HG02943 (cell line): ENCODE data around the gene ADGRD2.

Experiments used
- ATAC-seq: cut with Tn5 transposase; IDR thresholded peaks from one replicate; pipeline ENCODE4 v1.9.1; 2021; ENCODE audit warnings: mild to moderate bottlenecking, low read depth, moderate library complexity; ENCODE audit not compliant: unreplicated experiment

Gene ADGRD2

DNA sequence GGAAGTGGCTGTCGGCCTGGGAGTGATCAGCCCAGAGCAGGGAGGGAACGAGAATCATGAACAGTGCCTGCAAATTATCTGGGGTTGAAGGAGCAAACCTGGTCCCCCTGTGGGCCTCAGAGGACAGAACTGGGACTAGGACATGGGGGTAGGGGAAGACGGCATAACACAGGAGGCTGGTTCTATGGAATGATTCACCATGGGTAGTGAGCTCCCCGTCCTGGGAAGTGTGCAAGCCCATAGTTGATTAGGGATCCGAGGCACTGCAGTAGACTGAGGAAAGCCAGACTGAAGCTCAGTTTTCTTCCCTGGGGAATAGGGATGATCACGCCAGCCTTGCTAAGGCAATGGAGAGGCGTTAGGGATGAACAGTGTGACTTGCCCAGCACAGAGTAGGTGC lies 5.6 kb downstream of the ADGRD2 start:
- ATAC-seq, result no peak

DNA sequence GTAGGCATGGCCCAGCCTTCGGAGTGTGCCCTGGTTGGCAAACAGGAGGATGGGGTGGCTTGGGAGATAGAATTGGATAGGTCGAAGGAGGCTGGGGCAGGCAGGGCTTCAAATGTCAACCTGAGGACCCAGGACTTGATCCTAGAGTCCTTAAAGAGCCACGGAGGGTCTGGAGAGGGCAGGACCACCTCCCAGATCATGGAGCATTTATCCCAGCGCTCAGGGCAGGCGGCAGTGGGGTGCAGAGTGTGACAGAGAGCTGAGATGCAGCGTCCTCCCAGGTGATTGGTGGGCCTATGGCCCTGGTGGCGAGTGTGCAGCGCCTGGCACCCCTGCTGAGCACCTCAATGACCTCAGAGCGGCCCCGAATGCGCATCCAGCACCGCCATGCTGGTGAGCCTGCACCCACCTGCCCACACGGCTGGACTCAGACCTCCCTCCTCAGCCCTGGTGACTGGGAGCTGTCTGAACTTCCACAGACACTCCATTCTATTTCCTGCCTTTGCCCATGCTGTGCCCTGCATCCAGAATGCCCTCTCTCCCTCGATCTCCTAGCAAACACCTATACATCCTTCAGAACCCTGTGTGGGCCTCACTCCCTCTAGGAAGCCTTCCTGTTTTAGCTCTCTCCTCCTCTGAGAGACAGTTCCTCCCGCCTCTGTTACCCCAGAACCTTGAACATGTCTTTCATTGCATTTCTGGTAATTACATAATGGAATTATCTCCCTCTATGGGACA lies 6.3 kb downstream of the ADGRD2 start:
- no peak for ATAC-seq

DNA sequence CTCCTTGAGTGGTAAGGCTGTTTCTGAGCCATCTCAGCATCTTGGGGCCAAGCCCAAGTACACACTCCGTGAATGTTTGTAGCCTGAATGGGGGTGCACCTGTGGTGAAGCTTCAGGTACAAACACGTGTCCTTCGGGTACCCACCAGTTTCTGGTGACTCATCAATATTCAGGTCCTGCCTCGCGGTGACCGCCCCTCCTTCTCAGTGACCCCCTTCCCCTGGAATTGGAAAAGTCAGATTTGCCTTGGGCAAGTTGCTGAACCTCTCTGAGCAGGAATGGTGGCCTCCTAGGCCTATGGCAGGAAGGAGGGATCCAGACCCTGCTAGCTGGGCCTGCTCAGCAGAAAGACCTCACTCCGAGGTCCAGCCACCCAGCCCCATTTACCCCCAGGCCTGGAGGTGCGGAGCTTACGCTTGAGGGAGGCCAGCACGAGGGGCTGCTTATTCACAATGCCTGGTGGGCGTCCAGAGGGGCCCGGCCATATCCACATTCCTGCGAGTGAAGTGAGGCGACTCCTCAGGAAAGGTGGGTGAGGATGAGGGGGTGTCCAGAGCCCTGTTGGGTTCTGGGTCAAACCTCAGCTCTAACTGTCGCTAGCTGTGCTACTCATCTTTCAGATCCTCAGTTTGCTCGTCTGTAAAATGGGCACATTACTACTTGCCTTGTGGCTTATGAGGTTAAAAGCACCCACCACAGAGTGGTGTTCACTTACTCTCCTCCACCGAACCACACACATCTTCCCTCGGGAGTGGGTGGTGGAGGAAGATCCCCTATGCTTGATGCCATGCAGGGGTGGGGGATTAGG lies 7.0 kb downstream of the ADGRD2 start:
- ATAC-seq, result no peak

DNA sequence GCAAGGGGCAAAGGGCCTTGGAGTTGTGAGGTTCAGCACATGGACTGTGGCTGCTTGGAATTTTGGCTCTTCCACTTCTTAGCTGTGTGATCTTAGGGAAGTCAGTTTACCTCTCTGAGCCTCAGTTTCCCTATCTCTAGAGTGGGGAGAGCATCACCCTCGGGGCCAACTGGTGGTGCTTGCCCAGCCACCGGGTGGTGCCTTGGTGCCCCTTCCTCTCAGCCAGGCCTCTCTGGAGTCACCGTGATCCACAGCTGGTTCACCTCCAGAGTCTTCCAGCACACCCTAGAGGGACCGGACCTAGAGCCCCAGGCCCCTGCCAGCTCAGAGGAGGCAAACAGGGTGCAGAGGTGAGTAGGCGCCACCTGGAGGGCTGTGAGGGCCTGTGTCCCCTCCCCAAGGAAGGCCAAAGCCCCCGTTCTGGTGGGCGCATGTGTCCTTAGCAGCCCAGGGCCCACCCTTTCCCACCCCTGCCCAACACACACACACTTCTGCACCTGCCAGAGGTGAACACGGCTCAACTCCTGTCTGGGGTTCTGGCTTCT lies 7.7 kb downstream of the ADGRD2 start:
- no peak for ATAC-seq

DNA sequence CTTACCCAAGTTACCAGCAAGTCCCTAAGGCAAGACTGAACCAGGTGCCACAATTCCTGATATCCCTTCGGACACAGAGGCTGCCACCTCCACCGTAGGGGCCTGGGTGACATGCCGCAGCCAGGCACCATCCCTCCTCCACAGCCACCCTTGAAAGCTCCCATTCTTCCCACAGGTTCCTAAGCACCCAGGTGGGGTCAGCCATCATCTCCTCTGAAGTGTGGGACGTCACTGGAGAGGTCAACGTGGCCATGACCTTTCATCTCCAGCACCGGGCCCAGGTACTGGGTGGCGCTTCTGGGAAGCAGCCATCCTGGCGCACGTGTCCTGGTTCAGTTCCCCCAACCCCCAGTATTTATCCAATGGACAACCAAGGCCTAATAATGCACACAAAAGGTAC lies 8.2 kb downstream of the ADGRD2 start:
- no peak for ATAC-seq

DNA sequence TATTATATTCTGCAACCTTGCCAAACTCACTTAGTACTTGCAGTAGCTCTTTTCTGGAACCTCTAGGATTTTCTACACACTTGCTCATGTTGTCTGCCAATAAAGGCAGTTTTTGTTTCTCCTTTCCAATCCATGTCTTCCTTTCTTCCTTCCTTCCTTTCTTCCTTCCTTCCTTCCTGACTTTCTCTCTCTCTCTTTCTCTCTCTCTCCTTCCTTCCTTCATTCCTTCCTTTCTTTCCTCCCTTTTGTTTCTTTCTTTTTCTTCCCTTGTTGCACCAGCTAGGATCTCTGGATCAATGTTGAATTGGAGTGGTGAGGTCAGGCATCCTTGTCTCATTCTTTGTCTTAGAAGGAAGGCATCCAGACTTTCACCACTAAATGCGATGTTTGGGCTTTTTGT lies 12.5 kb downstream of the ADGRD2 start:
- ATAC-seq, result no peak

DNA sequence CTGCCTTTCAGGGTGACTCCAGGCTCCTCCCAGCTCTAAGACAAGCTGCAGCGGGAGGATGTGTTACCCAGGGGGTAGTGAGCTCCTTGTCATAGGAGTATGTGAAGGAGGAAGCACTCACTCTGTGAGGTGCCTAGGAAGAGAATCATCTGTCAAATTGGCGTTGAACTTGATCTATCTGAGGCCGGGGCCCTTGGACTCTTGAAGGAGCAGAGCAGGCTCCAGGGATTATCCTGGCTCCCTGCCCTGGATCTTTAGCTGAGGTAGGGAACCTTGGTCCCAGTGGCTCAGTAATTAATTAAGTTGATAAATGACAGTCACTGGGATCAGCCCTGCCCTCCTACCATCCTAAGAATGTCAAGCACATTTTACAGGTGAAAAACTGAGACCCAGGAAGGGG lies 15.5 kb downstream of the ADGRD2 start:
- no peak for ATAC-seq

DNA sequence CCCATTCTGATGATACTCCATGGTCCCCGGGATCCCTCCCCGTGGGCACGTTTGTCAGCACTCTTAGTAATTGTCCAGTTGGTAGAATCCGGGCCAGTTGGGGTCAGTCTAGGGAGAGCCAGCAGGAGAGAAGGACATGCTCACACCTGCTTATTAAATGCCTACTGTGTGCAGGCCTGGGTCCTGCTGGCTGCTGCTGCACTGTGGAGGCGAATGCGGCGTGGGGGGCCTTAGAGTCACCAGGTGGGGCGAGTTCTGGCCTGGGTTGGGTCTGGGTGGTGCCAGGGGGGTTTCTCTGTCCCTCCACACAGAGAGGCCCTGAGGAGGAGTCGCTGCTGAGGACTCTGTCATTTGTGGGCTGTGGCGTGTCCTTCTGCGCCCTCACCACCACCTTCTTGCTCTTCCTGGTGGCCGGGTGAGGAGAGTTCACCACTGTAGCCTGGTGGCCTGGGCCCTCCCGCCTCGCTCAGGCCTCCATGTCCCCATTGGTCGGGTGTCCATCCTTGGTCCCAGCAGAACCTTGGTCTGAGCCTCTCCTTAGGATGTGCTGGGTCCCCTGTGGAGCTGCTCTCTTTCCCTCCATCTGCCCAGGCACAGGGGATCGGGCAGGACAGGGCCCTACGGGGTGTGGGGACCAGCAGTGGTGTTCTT lies 17.3 kb downstream of the ADGRD2 start:
- no peak for ATAC-seq

DNA sequence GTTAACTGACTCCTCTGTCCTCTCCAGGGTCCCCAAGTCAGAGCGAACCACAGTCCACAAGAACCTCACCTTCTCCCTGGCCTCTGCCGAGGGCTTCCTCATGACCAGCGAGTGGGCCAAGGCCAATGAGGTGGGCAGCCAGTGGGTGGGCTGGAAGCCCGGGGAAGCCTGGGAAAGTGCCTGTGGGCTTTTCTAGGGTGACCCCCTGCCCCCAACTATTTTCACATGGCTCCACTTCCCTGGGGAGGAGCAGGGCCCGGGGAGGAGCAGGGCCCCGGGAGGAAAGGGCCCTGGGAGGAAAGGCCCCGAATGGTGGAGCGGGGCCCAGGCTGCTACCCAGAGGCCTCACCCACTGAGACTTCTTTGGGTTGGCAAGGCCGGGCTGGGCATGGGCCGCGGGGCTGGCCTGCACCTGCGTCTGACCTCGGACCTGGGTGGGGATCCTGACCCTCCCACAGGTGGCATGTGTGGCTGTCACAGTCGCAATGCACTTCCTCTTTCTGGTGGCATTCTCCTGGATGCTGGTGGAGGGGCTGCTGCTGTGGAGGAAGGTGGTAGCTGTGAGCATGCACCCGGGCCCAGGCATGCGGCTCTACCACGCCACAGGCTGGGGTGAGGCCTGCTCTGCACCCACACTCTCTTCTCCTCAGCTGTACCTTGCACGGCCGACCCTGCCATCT lies 17.9 kb downstream of the ADGRD2 start:
- ATAC-seq, result no peak

DNA sequence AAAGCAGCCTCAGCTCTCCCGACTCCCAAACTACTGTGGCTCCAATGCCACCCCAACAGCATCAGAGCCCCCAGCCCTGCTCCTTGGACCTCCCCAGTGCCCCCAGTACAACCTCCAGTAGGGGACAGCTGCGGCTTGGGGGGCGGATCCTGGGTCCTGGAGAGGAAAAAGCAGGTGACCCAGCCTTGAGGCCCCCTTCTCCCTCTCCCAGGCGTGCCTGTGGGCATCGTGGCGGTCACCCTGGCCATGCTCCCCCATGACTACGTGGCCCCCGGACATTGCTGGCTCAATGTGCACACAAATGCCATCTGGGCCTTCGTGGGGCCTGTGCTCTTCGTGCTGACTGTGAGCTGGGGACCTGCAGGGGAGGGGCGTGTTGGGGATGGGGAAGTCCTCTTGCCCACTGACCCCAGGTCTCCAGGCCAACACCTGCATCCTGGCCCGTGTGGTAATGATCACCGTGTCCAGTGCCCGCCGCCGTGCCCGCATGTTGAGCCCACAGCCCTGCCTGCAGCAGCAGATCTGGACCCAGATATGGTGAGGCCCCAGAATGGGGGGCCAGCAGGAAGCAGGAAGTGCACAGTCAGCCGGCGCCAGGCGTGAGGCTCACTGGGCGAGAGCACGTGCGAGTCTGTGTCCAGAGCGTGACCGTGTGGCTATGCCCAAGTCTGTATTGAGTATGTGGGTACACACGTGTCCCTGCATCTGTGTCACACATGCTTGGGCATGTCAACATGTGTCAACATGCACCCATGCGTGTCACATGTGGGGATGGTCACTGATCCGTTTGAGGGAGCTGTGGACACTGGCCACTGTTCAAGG lies 19.0 kb downstream of the ADGRD2 start:
- ATAC-seq, result no peak

DNA sequence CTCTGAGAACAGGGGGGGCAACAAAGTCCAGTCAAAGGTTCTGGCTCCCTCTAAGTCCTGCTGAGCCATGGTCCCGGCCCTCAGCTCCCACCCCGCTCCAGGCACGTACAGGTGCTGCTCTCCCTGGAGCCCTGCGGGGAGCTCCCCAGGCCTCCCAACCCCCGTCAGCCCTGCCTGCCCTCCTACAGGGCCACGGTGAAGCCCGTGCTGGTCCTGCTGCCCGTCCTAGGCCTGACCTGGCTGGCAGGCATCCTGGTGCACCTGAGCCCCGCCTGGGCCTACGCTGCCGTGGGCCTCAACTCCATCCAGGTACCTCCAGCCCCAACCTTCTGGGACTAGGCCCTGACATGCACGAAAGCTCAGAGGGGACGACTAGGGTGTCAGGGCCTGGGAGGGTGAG lies 20.1 kb downstream of the ADGRD2 start:
- no peak for ATAC-seq

DNA sequence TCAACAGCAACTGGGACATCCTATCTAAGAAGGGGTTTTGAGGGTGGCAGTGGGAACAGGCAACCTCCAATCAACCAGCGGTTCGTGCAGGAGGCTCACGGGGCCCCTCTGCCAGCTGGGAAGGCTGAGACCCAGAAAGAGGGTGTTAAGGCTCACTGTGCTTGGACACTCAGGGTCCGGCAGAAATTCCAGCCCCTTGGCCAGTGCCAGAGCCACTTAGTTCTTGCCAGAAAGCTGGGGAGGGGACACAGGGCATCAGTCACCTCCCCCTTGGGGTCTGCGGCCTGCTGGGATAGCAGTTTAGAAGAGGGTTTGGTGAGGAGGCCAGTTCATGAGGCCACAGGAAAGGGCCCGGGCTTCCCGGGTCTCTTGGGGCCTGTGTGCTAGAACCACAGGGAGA lies 20.5 kb downstream of the ADGRD2 start:
- no peak for ATAC-seq

DNA sequence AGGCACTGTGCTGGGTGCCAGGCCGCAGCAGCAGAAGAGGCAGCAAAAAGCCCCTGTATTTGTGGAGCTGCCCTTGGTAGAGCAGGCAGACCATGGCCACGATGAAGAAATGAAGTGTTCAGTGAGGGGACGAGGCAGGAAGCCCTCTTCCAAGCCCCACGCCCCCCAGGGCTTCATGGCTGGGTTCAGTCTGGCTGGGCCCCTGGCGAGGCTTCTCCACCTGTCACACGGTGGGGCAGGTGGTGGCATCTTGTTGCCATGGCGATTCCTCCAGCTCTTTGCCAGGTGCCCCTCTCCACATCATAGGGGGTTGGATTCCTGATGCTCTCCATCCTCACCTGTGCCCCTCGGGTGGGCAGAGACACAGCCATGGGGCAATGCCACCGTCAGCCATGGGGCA lies 21.5 kb downstream of the ADGRD2 start:
- ATAC-seq, result no peak

DNA sequence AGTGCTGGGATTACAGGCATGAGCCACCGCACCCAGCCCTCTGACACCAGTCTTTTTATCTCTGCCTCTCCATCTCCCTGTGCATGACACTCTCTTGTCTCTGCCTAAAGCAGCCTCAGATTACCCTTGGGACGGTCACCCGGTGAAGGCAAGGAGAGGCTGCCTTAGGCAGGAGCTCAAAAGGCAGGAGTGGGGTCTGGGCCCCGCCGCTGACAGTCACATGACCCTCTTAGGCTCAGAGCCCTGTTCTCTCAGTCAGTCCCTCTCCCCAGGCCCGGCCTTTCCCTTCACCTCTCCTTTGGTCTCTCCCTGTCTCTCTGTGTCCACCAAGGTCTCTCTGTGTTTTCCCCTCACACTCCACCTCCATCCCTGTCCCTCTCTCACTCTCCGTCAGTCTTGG lies 22.5 kb downstream of the ADGRD2 start:
- ATAC-seq, result no peak

DNA sequence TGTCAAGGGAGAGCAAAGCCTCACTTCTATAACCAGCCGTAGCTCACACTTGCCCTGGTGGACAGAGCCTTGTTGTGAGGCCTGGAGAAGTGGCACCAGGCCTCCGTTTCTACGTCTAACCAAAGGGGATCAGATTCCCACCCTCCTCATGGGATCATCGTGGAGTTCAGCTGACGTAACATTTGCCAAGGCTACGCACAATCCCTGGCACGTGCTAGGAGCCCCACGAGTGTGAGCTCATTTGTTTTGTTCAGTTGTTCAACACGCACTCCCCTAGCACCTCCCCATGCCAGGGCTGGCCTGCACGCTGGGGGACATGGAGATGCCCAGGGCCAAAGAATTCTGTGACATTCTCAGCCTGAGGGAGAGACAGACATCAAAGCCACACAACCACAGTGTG lies 23.1 kb downstream of the ADGRD2 start:
- no peak for ATAC-seq

DNA sequence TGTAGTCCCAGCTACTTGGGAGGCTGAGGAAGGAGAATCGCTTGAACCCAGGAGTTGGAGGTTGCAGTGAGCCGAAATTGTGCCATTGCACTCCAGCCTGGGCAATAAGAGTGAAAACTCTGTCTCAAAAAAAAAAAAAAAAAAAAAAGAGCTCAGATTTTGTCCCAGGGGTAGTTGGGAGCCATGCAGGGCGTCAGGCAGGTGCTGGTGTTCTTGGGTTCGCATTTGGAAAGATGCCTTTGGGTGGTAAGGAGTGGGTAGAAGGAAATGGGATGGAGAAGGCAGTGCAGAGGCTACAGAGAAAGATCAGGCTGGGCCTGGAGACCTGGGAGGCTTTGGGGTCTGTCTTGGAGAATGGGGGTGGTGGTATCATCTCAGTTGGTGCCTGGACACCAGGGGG lies 23.9 kb downstream of the ADGRD2 start:
- ATAC-seq, result no peak

DNA sequence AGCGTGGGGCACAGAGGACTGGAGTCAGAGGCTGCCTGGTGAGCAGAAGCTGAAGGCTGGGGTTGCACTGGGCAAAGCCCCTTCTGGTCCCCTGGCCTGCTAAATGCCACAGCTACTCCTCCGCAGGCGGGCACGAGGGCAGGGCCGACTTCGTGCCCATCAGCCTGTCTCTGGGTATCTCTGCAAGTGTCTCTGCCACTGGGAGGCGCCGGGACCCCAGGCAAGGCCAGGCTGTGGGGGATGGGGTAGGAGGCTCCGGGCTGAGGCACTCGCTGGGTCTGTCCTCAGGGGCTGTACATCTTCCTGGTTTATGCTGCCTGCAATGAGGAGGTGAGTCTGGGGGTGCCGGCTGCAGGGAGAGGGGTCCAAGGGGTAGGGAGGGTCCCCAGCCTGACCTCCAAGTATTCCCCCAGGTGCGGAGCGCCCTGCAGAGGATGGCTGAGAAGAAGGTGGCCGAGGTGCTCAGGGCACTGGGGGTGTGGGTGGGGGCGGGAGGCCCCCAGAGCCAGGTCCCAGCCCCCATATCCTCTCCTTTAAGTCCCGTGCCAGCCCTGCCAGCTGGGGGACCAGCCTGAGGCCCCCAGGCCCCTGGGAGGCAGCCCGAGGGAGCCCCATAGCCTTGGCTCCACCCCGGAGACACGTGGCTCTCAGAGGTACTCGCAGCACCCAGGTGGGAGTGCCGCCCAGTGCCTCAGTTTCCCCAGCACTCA lies 25.1 kb downstream of the ADGRD2 start:
- no peak for ATAC-seq

DNA sequence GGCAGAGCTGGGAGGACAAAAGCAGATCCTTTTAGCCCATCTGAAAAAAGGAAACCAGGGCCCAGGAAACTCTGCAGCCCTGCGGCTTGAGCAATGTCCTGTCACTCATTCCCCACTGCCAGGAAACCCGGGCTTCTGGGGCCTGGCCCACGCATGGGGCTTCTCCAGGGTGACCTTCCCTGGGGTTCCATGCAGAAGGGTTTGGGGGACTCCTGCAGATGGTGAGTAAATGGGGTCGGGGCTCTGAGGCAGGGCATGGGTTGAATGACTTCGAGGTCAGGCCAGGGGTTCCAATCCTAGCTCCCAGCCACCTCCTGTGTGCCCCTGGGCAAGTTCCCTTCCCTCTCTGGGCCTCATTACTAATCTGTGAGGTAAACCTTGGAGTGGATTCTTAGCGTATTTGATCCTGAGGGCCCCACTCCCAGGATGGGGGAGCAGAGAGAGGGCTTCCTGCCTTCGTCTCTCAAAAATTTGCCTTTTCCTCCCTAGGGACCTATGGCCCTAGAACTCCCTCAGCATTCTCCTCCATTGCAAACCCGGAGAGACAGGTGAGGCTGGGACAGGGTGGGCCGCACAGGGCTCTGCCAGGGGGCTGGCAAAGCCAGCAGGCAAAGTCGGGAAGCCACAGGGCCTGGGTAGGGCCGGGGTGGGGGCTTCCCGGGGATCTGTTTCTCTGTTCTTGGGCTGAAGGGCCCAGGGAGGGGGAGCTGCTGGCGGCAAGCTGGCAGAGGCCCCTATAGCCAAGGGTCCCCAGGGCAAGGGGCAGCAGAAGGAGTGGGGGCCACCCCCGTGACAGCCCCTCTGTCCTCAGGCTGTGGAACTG lies 25.8 kb downstream of the ADGRD2 start:
- no peak for ATAC-seq
